ENCODE results near the gene SYNC.

- TF ChIP-seq, protein P1, sequence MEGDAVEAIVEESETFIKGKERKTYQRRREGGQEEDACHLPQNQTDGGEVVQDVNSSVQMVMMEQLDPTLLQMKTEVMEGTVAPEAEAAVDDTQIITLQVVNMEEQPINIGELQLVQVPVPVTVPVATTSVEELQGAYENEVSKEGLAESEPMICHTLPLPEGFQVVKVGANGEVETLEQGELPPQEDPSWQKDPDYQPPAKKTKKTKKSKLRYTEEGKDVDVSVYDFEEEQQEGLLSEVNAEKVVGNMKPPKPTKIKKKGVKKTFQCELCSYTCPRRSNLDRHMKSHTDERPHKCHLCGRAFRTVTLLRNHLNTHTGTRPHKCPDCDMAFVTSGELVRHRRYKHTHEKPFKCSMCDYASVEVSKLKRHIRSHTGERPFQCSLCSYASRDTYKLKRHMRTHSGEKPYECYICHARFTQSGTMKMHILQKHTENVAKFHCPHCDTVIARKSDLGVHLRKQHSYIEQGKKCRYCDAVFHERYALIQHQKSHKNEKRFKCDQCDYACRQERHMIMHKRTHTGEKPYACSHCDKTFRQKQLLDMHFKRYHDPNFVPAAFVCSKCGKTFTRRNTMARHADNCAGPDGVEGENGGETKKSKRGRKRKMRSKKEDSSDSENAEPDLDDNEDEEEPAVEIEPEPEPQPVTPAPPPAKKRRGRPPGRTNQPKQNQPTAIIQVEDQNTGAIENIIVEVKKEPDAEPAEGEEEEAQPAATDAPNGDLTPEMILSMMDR (conservative IDR thresholded peaks at IDR 0.05 in 1 of 2, IDR thresholded peaks at IDR 0.05 in 1 of 2; ENCODE audit: low read depth in 1 of 2, low read length in 2 of 2): no peak
- TF ChIP-seq EZH2 (IDR thresholded peaks at IDR 0.05; ENCODE audit: low read length, missing control alignments): no peak
These were observed 46.8 kb upstream of the SYNC start for GRCh38 chr1:32749332-32749731.
